SKM-1 treated with dmso at 0.1 percent for 144 hours (cell line): ENCODE measurements around the gene F7.

Experiments
- DNase-seq: peaks from one replicate; lab custom pipeline; 2025; ENCODE audit not compliant: unreplicated experiment; lab: John Stamatoyannopoulos, UW

The F7 gene

GRCh38 chr13:113116206-113116800 lies 10.7 kb downstream of the F7 start:
- no peak for DNase-seq

- DNase-seq: no peak
These were observed 11.3 kb downstream of the F7 start for GRCh38 chr13:113116871-113117271.

GRCh38 chr13:113117335-113117872 lies 11.8 kb downstream of the F7 start:
- no peak for DNase-seq

- no peak for DNase-seq
These were observed 12.3 kb downstream of the F7 start for GRCh38 chr13:113117911-113118260.

- DNase-seq: no peak
These were observed 12.8 kb downstream of the F7 start for GRCh38 chr13:113118261-113119021.

GRCh38 chr13:113119166-113119821 lies 13.7 kb downstream of the F7 start:
- no peak for DNase-seq

GRCh38 chr13:113119822-113120189 lies 14.2 kb downstream of the F7 start:
- DNase-seq: no peak

GRCh38 chr13:113120300-113121182 lies 14.9 kb downstream of the F7 start:
- DNase-seq: no peak

- DNase-seq: no peak
These were observed 15.8 kb downstream of the F7 start for GRCh38 chr13:113121183-113121927.

- no peak for DNase-seq
These were observed 16.4 kb downstream of the F7 start for GRCh38 chr13:113121928-113122471.

GRCh38 chr13:113122550-113123225 lies 17.1 kb downstream of the F7 start, which contains the start of gene F10:
F10 (plus strand) TSS chr13:113122799; CDS start chr13:113122856, 57 bp downstream.
- DNase-seq: no peak

- no peak for DNase-seq
These were observed 17.9 kb downstream of the F7 start for GRCh38 chr13:113123226-113124201.

GRCh38 chr13:113124211-113124970 lies 18.8 kb downstream of the F7 start:
- DNase-seq: no peak

- DNase-seq: no peak
These were observed 20.1 kb downstream of the F7 start for GRCh38 chr13:113125506-113126264.

GRCh38 chr13:113126265-113127150 lies 20.9 kb downstream of the F7 start:
- no peak for DNase-seq

- DNase-seq: no peak
These were observed 23.9 kb downstream of the F7 start for GRCh38 chr13:113129480-113129879.
